ENCODE results near the gene LATS2.
"Not testable (repeated sequence)": the region's sequence is repeated elsewhere in the genome, so short reads cannot be mapped to it uniquely, and the experiment has no call there.

Gene LATS2

GRCh38 chr13:21055016-21055415 is 6.4 kb downstream of the LATS2 start:
- H3K9me3 ChIP-seq (ENCODE audit: insufficient read depth, low read depth, low read length): no peaks in the 10 kb centered on the region
- peaks cover 19% of the 10 kb centered on the region; the same call in 1 of the 2 replicates for H3K4me1 ChIP-seq (ENCODE audit: insufficient read depth, low read length)
- H3K27ac ChIP-seq (ENCODE audit: low read length): no peak overlapping the region
- no peak overlapping the region for H3K9ac ChIP-seq (ENCODE audit: low read depth, low read length)
- peaks cover 7% of the 10 kb centered on the region; the same call in 1 of the 2 replicates for H3K36me3 ChIP-seq (ENCODE audit: insufficient read depth, low read depth, low read length)
- H3K4me3 ChIP-seq (ENCODE audit: low read length): no peak overlapping the region
- H3K27me3 ChIP-seq (ENCODE audit: insufficient read depth, low read length): no peaks in the 10 kb centered on the region

DNA sequence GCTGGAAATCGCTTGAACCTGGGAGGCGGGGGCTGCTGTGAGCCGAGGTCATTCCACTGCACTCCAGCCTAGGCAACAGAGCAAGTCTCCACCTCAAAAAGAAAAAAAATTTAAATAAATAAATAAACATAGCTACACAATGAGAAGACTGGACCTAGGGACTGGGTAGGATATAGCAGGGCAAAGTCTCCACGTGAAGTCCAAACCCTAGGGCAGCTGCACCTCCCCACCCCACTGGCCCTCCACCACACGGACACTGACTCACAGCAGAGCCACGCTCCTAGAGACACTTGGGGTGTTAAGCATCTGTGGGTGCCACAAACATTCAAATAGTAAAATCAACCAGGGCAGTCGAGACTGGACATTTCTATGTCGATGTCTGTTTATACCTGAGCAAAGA is 7.1 kb downstream of the LATS2 start:
- Histone ChIP-seq H3K27me3 (ENCODE audit: insufficient read depth, low read length) (no peaks in the 10 kb centered on the region), H3K9ac (ENCODE audit: low read depth, low read length) (no peak overlapping the region), H3K4me3 (ENCODE audit: low read length) (no peak overlapping the region), H3K9me3 (ENCODE audit: insufficient read depth, low read depth, low read length) (no peaks in the 10 kb centered on the region), H3K4me1 (ENCODE audit: insufficient read depth, low read length) (peaks cover 23% of the 10 kb centered on the region; the same call in 1 of the 2 replicates), H3K36me3 (ENCODE audit: insufficient read depth, low read depth, low read length) (peaks cover 7% of the 10 kb centered on the region; the same call in 1 of the 2 replicates), H3K27ac (ENCODE audit: low read length) (no peak overlapping the region)

GRCh38 chr13:21053231-21053630 is 8.2 kb downstream of the LATS2 start:
- H3K27ac ChIP-seq (ENCODE audit: low read length): no peak overlapping the region

GRCh38 chr13:21051675-21052074 is 9.7 kb downstream of the LATS2 start:
- no peak overlapping the region for H3K27ac ChIP-seq (ENCODE audit: low read length)
- peaks cover 11% of the 10 kb centered on the region; the same call in 1 of the 2 replicates for H3K4me1 ChIP-seq (ENCODE audit: insufficient read depth, low read length)
- no peaks in the 10 kb centered on the region for H3K9me3 ChIP-seq (ENCODE audit: insufficient read depth, low read depth, low read length)
- H3K27me3 ChIP-seq (ENCODE audit: insufficient read depth, low read length): no peaks in the 10 kb centered on the region
- no peak overlapping the region for H3K4me3 ChIP-seq (ENCODE audit: low read length)
- H3K9ac ChIP-seq (ENCODE audit: low read depth, low read length): no peak overlapping the region
- peaks cover 16% of the 10 kb centered on the region for H3K36me3 ChIP-seq (ENCODE audit: insufficient read depth, low read depth, low read length)

More at GRCh38 chr13:21053231-21053630, 8.2 kb downstream of the LATS2 start:
- Histone ChIP-seq H3K9ac (ENCODE audit: low read depth, low read length) (no peak overlapping the region), H3K4me3 (ENCODE audit: low read length) (no peak overlapping the region), H3K27me3 (ENCODE audit: insufficient read depth, low read length) (no peaks in the 10 kb centered on the region), H3K9me3 (ENCODE audit: insufficient read depth, low read depth, low read length) (no peaks in the 10 kb centered on the region), H3K36me3 (ENCODE audit: insufficient read depth, low read depth, low read length) (peaks cover 8% of the 10 kb centered on the region), H3K4me1 (ENCODE audit: insufficient read depth, low read length) (peaks cover 20% of the 10 kb centered on the region; the same call in 1 of the 2 replicates)

DNA sequence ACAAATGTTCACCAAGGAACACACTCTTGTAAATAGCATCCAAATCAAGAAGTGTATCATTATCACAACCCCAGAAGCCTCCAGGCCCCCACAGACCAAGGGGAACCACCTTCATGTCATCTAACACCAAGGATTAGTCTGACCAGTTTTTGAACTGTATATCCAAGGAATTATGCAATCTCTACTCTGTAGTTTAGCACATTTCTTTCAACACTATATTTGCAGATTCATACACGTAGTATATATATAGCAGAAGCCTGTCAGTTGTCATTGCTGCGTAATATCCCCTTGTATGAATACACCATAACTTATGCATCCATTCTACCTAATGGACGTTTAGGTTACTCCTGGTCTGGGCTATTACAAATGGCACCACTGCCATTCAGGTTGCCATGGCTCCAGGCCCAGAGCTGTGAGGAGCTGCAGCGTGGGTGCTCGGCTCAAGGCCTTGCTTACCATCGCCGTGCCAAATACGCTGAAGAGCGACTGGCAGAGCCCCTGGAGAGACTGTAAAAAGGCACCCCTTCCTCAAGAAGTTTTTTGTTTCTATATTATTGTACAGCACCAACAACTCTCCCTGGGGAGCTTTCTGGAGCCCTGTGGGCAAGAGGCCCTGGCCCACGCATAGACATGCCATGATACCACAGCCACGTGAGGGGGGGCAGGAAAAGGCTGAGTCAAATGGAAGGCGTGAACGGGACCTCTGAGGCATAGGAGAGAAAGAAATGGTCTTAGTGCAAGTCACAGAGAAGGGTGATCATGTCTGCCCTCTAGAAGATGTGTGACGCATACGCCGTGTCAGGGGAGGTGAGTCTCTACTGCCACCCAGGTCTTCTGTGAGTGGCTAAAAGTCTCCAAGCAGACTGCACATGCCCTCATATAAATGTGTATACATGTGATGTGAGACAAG is 10.8 kb downstream of the LATS2 start:
- Histone ChIP-seq H3K27me3 (ENCODE audit: insufficient read depth, low read length) (no peaks in the 10 kb centered on the region), H3K36me3 (ENCODE audit: insufficient read depth, low read depth, low read length) (peaks cover 21% of the 10 kb centered on the region), H3K4me3 (ENCODE audit: low read length) (no peak overlapping the region), H3K4me1 (ENCODE audit: insufficient read depth, low read length) (peaks cover 8% of the 10 kb centered on the region; the same call in 1 of the 2 replicates), H3K9ac (ENCODE audit: low read depth, low read length) (no peak overlapping the region), H3K27ac (ENCODE audit: low read length) (no peak overlapping the region), H3K9me3 (ENCODE audit: insufficient read depth, low read depth, low read length) (no peaks in the 10 kb centered on the region)

DNA sequence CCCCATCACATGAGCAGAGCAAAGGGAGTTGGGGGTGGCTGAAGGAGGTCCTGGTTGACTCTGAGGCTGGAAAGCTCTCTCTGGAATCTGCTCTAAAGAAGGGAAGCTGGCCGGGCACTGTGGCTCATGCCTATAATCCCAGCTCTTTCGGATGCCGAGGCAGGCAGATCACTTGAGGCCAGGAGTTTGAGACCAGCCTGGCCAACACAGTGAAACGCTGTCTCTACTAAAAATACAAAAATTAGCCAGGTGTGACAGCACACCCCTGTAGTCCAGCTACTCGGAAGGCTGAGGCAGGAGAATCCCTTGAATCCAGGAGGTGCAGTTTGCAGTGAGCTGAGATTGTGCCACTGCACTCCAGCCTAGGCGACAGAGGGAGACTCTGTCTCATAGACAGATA is 11.7 kb downstream of the LATS2 start:
- peaks cover 29% of the 10 kb centered on the region for H3K36me3 ChIP-seq (ENCODE audit: insufficient read depth, low read depth, low read length)
- H3K4me3 ChIP-seq (ENCODE audit: low read length); H3K4me1 ChIP-seq (ENCODE audit: insufficient read depth, low read length); H3K27me3 ChIP-seq (ENCODE audit: insufficient read depth, low read length); H3K9me3 ChIP-seq (ENCODE audit: insufficient read depth, low read depth, low read length); H3K9ac ChIP-seq (ENCODE audit: low read depth, low read length); H3K27ac ChIP-seq (ENCODE audit: low read length): not testable (repeated sequence)

DNA sequence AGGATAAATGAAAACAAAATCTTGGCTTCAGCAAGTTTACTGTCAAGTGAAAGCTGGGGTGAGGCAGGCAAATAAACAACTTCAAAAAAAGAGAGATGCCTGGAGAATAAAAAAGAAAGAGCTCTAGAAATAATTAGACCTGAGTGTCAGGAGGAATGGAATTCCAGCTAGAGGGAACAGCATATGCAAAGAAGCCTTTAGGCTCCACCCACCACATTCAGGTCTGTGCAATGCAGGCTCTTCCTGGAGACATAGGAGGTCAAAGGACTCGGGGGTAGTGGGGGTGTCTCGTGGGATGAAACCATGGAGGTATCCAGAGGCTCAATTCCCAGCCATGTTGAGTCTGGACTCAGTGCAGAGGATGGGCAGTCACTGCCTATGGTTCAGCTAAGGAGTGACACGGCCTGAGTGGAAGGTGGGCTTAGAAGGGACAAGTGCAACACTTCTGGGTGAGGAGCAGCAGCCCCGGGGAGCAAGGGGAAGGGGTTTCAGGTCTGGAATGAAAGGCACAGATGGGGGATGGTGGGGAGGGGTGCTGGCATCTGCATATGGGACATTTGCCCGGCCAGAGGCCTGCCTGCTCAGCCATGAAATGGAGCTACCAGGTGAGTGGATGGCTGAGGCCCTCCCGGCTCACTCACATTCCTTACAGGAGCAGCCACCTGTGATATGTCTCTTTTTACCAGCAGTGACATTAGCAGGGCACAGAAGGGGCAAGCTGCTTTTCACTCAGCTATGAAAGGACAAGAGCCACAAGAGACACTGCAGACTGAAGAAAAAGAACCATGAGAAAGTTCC is 12.3 kb downstream of the LATS2 start:
- H3K9ac ChIP-seq (ENCODE audit: low read depth, low read length): no peak overlapping the region
- no peak overlapping the region for H3K27ac ChIP-seq (ENCODE audit: low read length)
- H3K4me3 ChIP-seq (ENCODE audit: low read length): no peak overlapping the region
- H3K36me3 ChIP-seq (ENCODE audit: insufficient read depth, low read depth, low read length): peaks cover 35% of the 10 kb centered on the region
- H3K27me3 ChIP-seq (ENCODE audit: insufficient read depth, low read length): no peaks in the 10 kb centered on the region
- H3K4me1 ChIP-seq (ENCODE audit: insufficient read depth, low read length): peaks cover 8% of the 10 kb centered on the region; the same call in 1 of the 2 replicates
- H3K9me3 ChIP-seq (ENCODE audit: insufficient read depth, low read depth, low read length): no peaks in the 10 kb centered on the region

DNA sequence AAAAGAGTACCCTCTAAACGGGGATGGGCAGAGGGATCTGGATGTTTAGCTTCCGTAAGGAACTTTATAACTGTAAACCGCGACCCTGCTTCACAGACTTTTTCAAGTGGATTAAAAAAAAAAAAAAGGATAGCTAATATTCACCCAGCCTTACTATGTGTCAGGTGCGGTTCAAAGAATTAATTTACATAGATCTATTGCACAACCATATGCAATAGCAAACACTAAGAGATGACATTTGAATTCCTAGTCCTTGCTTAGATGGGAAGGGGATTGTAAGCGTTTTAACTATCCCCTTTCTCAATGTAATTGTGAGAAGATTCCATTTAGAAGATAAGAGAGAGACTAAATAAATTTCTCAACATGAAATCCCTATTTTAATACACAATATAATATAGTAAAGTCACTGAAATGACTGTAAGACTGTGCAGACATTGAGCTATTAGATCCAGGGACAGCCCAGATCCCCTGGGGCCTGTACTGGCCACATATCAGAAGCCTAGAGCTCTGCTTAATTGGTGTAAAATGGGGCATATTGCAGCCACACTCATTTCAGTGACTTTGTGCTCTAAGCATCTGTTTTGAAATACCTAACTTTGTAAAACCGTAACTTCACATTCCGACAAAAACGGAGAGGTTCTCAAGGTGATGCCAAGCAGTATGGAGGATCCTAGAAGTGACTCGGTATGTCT is 13.6 kb downstream of the LATS2 start:
- Histone ChIP-seq H3K27ac (ENCODE audit: low read length) (no peak overlapping the region), H3K9ac (ENCODE audit: low read depth, low read length) (no peak overlapping the region), H3K4me3 (ENCODE audit: low read length) (no peak overlapping the region), H3K27me3 (ENCODE audit: insufficient read depth, low read length) (no peaks in the 10 kb centered on the region), H3K36me3 (ENCODE audit: insufficient read depth, low read depth, low read length) (peaks cover 43% of the 10 kb centered on the region), H3K4me1 (ENCODE audit: insufficient read depth, low read length) (peaks cover 8% of the 10 kb centered on the region; the same call in 1 of the 2 replicates), H3K9me3 (ENCODE audit: insufficient read depth, low read depth, low read length) (no peaks in the 10 kb centered on the region)

GRCh38 chr13:21047087-21047486 is 14.3 kb downstream of the LATS2 start:
- Histone ChIP-seq H3K27ac (ENCODE audit: low read length) (no peak overlapping the region), H3K9me3 (ENCODE audit: insufficient read depth, low read depth, low read length) (no peaks in the 10 kb centered on the region), H3K36me3 (ENCODE audit: insufficient read depth, low read depth, low read length) (peaks cover 47% of the 10 kb centered on the region), H3K27me3 (ENCODE audit: insufficient read depth, low read length) (no peaks in the 10 kb centered on the region), H3K4me1 (ENCODE audit: insufficient read depth, low read length) (peaks cover 8% of the 10 kb centered on the region; the same call in 1 of the 2 replicates), H3K4me3 (ENCODE audit: low read length) (no peak overlapping the region), H3K9ac (ENCODE audit: low read depth, low read length) (no peak overlapping the region)

DNA sequence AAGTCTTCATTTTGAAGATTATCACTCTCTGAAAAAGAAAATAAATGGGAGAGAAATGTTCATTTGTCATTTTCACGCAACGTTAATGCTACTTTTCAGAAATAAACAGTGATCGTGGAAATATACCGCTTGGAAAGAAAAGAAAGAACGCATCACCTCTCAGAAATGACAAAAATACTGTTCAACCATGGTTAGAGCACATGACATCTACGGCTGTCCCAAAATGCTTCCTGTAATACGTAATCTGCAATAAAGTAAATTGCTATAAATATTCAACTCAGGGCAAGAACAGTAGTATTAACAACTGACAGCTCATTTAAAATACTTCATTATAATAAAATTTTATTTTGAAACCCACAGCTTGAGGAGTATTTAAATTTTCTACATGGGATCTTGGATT is 15.2 kb downstream of the LATS2 start:
- H3K27me3 ChIP-seq (ENCODE audit: insufficient read depth, low read length): no peaks in the 10 kb centered on the region
- H3K9me3 ChIP-seq (ENCODE audit: insufficient read depth, low read depth, low read length): no peaks in the 10 kb centered on the region
- H3K4me3 ChIP-seq (ENCODE audit: low read length): no peak overlapping the region
- peaks cover 8% of the 10 kb centered on the region; the same call in 1 of the 2 replicates for H3K4me1 ChIP-seq (ENCODE audit: insufficient read depth, low read length)
- no peak overlapping the region for H3K27ac ChIP-seq (ENCODE audit: low read length)
- H3K36me3 ChIP-seq (ENCODE audit: insufficient read depth, low read depth, low read length): peaks cover 52% of the 10 kb centered on the region
- H3K9ac ChIP-seq (ENCODE audit: low read depth, low read length): no peak overlapping the region

GRCh38 chr13:21045100-21045499 is 16.3 kb downstream of the LATS2 start:
- H3K4me1 ChIP-seq (ENCODE audit: insufficient read depth, low read length): peaks cover 8% of the 10 kb centered on the region; the same call in 1 of the 2 replicates
- no peaks in the 10 kb centered on the region for H3K27me3 ChIP-seq (ENCODE audit: insufficient read depth, low read length)
- H3K36me3 ChIP-seq (ENCODE audit: insufficient read depth, low read depth, low read length): peaks cover 52% of the 10 kb centered on the region
- H3K9ac ChIP-seq (ENCODE audit: low read depth, low read length): no peak overlapping the region
- no peak overlapping the region for H3K27ac ChIP-seq (ENCODE audit: low read length)
- H3K9me3 ChIP-seq (ENCODE audit: insufficient read depth, low read depth, low read length): no peaks in the 10 kb centered on the region
- H3K4me3 ChIP-seq (ENCODE audit: low read length): no peak overlapping the region
